ENCODE results near the gene ASTN2. TPM values are rescaled to one million over a fixed set of nuclear protein-coding genes. Genes with fewer than 3 reads are reported as not detected.

ASTN2 gene
- polyA plus RNA-seq, 1 donor from 2014 or later = 6.8 TPM

GRCh38 chr9:117444501-117444900, 29.6 kb upstream of the ASTN2 start:
- no peak for TF ChIP-seq EZH2 (IDR thresholded peaks at IDR 0.05; ENCODE audit: borderline replicate concordance, insufficient read depth, low read length, poor library complexity, severe bottlenecking)
- no peak for TF ChIP-seq EP300 (conservative IDR thresholded peaks at IDR 0.05; ENCODE audit: poor library complexity, severe bottlenecking)
- TF ChIP-seq MXI1 (conservative IDR thresholded peaks at IDR 0.05; ENCODE audit: poor library complexity, severe bottlenecking) = no peak
- TF ChIP-seq POLR2AphosphoS5 (IDR thresholded peaks at IDR 0.05) = no peak
- TF ChIP-seq CTCF (IDR thresholded peaks at IDR 0.05; ENCODE audit: poor library complexity, severe bottlenecking) = no peak
- no peak for TF ChIP-seq SMC3 (conservative IDR thresholded peaks at IDR 0.05; ENCODE audit: poor library complexity)
- TF ChIP-seq RAD21 (conservative IDR thresholded peaks at IDR 0.05) = no peak
- no peak for TF ChIP-seq REST (IDR thresholded peaks at IDR 0.05; ENCODE audit: borderline replicate concordance)
- no peak for TF ChIP-seq TAF1 (IDR thresholded peaks at IDR 0.05; ENCODE audit: low read depth)
- no peak overlapping the region for H3K9ac ChIP-seq (ENCODE audit: low read length)
- H4K20me1 ChIP-seq (ENCODE audit: insufficient read depth) = no peaks in the 10 kb centered on the region
- no peak overlapping the region for H2AFZ ChIP-seq (ENCODE audit: low read depth, low read length)
- H3K27me3 ChIP-seq (ENCODE audit: insufficient read depth, low read depth, low read length) = no peaks in the 10 kb centered on the region
- H3K4me2 ChIP-seq (ENCODE audit: low read length) = no peak overlapping the region
- no peak overlapping the region for H3K4me3 ChIP-seq (ENCODE audit: low read length)
- no peaks in the 10 kb centered on the region for H3F3A ChIP-seq (ENCODE audit: insufficient read depth, low read length, poor library complexity, severe bottlenecking)
- H3K9me2 ChIP-seq (ENCODE audit: insufficient read depth, low read length) = no peaks in the 10 kb centered on the region
- no peaks in the 10 kb centered on the region for H3K79me2 ChIP-seq (replicated peaks; ENCODE audit: insufficient read depth, low read length)
- H3K9me3 ChIP-seq (ENCODE audit: low read length) = no peaks in the 10 kb centered on the region
- no peaks in the 10 kb centered on the region for H3K36me3 ChIP-seq (ENCODE audit: insufficient read depth, low read length)
- no peak overlapping the region for H3K27ac ChIP-seq (ENCODE audit: low read length)

GRCh38 chr9:117437283-117437682, 22.4 kb upstream of the ASTN2 start:
- Histone ChIP-seq H3K36me3 (ENCODE audit: insufficient read depth, low read length) (no peaks in the 10 kb centered on the region), H3K4me3 (ENCODE audit: low read length) (no peak overlapping the region), H4K20me1 (ENCODE audit: insufficient read depth) (no peaks in the 10 kb centered on the region), H3F3A (ENCODE audit: insufficient read depth, low read length, poor library complexity, severe bottlenecking) (no peaks in the 10 kb centered on the region), H3K9me2 (ENCODE audit: insufficient read depth, low read length) (no peaks in the 10 kb centered on the region), H3K9me3 (ENCODE audit: low read length) (no peaks in the 10 kb centered on the region), H3K4me2 (ENCODE audit: low read length) (no peak overlapping the region), H3K9ac (ENCODE audit: low read length) (no peak overlapping the region), H3K27me3 (ENCODE audit: insufficient read depth, low read depth, low read length) (no peaks in the 10 kb centered on the region), H3K27ac (ENCODE audit: low read length) (no peak overlapping the region), H3K79me2 (replicated peaks; ENCODE audit: insufficient read depth, low read length) (no peaks in the 10 kb centered on the region), H2AFZ (ENCODE audit: low read depth, low read length) (no peak overlapping the region)
- TF ChIP-seq CTCF (IDR thresholded peaks at IDR 0.05; ENCODE audit: poor library complexity, severe bottlenecking) (no peak), POLR2AphosphoS5 (IDR thresholded peaks at IDR 0.05) (no peak), SMC3 (conservative IDR thresholded peaks at IDR 0.05; ENCODE audit: poor library complexity) (no peak), MXI1 (conservative IDR thresholded peaks at IDR 0.05; ENCODE audit: poor library complexity, severe bottlenecking) (no peak), TAF1 (IDR thresholded peaks at IDR 0.05; ENCODE audit: low read depth) (no peak), EP300 (conservative IDR thresholded peaks at IDR 0.05; ENCODE audit: poor library complexity, severe bottlenecking) (no peak), EZH2 (IDR thresholded peaks at IDR 0.05; ENCODE audit: borderline replicate concordance, insufficient read depth, low read length, poor library complexity, severe bottlenecking) (no peak), RAD21 (conservative IDR thresholded peaks at IDR 0.05) (no peak), REST (IDR thresholded peaks at IDR 0.05; ENCODE audit: borderline replicate concordance) (no peak)
